HG03175 (cell line): ENCODE data around the gene TCEA2.
"Not testable (repeated sequence)": the region's sequence is repeated elsewhere in the genome, so short reads cannot be mapped to it uniquely, and the experiment has no call there.

Experiments used
- ATAC-seq: cut with Tn5 transposase; IDR thresholded peaks from one replicate; pipeline ENCODE4 v1.9.1; 2021; ENCODE audit warnings: mild to moderate bottlenecking, moderate library complexity; ENCODE audit not compliant: unreplicated experiment

Gene TCEA2

DNA sequence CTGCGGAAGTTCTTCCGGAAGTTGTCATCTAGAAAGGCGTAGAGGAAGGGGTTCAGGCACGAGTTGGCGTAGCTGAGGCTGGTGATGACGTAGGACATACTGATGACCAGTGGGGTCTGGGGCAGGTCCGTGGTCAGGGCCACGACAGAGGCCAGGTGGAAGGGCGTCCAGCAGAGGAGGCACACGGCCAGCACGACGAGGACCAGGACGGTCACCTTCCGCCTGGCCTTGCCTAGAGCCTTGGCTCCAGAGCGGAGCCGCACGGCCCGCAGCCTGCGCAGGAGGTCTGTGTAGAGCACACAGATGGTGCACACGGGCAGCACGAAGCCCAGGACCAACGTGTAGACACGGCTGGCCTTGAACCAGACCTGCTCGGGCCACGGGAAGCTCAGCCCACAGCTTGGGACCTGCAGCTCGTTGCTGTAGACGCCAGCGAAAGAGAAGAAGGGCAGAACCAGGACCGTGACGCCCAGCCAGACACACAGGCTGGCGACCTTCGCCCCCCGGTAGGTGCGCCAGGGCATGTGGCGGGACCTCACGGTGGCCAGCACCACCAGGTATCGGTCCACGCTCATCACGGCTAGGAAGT lies 42.9 kb downstream of the TCEA2 start:
- ATAC-seq, result no peak

DNA sequence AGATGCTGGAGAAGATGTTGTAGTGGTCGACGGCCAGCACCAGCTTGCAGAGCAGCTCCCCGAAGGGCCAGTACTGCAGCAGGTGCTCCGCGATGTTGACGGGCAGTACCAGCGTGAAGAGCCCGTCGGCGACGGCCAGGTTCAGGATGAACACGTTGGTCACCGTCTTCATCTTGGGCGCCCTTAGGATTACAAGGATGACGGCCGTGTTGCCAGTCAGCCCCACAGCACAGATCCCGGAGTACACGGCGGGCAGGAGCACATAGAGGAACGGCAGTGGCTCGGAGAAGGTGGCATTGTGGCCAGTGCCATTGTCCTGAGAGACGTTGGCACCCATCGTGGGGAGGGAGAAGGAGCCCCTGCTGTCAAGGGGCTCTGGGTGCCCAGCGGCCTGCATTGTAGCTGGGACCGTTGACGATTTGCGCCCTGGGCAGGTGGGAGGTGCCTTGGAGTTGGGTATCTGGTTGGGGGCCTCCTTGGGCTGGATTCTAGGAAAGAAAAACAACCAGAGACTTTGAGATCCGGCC lies 43.5 kb downstream of the TCEA2 start:
- no peak for ATAC-seq

DNA sequence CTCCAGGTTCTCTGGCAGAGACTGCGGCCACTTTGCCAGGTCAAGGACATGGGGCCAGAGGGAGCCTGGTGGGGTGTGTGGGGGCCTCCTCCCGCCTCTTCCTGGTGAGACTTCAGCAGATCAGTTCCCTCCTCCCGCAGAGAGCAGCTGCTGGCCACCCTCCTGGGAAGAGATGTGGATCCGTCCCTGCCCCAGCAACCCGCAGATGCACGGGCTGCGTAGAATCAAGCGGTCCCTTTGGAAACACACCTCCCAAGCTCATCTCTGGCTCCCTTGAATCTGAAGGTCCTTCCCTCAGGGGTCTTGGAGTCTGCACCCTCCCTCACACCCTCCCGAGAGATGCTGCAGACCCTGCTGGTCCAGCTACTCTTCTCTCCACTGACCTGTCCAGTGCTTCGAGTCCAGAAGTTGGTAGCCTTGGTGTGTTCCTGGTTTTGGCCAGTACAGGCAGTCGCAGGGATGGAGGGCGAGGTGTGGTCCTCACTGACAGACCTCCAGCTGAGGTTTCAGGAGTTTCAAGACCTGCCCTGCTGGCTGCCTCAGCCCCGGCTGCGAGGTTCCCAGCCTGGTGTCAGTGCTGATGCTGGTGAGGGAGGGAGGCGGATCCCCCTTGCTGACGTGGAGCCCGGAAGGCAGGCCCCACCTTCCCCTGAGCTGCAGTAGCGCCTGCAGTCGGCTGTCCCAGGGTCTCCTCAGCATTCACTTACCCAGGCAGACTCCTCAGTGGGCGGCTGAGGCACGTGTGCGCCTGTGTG lies 44.2 kb downstream of the TCEA2 start, which contains the start of gene NPBWR2:
Gene NPBWR2 (minus strand): TSS at position 585 of the 755 bp plus-strand sequence. CDS start 734 bp downstream, outside the sequence.
- no peak for ATAC-seq

DNA sequence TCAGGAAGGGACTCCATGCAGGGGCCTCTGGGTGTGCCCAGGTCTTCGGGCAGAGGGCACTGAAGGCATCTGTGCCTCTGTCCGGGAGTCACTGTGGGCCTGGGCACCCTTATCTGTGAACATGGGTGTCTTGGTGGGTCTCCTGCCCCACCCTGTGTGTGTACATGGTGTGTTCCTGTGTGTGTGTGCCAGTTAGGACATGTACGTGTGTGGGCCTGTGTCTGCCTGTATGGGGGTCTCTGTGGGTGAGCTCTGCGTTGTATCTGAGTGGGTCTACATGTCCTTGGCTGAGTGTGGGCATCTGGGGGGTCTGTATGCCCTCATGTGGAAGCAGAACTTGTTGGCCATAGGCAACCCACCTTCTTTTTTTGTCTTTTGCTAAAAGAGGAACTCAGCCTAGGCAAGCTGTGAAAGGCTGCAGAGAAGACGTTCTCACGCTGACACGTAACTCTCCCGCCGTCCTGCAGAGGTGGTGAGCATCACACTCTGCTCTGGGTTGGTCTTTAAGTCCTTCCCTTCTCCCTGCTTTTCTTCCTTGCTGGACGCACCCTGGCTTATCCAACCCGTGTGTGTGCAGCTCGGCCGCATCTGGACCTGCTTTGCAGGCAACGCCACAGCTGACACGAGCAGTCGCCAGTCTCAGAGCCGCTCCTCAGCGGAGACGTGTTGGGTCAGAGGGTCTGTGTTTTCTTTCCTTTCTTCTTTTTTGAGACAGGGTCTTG lies 44.9 kb downstream of the TCEA2 start:
- ATAC-seq, result no peak

DNA sequence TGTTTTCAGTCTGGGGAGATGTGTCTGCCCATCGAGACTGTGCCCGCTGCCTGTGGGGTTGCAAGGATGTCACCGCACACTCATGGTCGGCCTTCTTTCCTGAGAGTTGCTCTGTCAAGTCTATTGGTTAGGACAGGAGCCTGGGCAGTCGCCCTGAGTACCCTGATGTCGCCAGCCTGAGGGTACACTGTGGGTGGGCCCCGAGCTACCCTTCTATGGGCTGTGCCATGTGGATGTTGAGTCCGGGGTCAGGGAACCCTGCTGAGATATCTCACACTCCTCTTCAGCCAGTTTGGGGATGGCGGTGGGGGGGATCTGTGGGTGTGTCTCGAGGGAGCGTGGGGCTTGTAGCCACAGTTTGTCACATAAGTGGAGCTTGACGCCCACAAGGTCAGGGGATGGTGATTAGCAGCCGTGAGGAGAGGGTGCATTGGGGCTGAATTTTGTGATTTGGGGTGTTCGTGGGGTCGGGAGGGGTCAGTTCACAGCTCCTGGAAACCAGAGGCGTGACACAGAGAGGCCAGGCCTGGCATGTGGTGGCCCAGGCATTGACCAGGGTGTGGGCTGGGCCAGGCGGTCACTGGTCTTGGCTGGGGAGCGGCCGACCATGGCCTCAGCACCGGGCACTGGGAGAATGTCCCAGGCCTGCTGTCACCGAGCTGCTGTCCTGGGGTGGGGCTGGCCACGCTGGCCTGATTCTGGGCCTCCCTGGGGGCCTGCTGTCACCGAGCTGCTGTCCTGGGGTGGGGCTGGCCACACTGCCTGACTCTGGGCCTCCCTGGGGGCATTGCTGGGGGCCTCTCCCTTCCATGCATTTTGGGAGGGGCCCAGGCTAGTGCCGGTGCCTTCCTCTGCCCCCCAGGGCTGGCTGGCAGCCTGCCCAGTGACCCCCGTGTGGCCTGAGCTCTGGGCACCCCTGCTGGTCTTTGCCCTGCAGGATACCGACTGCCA lies 46.0 kb downstream of the TCEA2 start:
- ATAC-seq, result no peak

DNA sequence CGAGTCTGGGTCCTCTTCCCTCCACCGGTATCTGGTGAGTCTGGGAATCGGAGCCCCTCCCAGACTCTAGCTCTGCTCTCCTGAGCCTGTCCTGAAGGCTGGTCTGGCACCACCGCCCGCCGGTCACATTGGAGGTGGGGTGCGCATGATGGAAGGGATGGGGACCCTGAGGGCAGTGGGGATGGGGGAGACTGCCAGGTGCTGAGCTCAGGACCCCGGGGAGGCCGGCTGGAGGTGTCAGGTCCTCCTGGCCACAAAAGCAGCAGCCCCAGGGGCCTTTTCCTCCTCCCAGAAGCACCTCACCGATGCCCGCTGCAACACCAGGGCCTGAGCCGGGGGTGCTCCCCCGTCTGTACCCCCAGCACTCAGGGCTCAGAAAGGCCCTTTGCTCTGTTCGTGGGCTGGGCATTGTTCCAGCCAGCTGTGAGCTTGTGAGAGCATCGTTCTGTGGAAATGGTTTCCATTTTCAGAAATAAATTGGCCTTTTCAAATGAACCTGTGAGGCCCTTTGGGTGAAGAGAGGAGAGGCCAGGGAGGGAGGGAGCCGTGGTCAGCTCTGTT lies 46.9 kb downstream of the TCEA2 start:
- no peak for ATAC-seq

DNA sequence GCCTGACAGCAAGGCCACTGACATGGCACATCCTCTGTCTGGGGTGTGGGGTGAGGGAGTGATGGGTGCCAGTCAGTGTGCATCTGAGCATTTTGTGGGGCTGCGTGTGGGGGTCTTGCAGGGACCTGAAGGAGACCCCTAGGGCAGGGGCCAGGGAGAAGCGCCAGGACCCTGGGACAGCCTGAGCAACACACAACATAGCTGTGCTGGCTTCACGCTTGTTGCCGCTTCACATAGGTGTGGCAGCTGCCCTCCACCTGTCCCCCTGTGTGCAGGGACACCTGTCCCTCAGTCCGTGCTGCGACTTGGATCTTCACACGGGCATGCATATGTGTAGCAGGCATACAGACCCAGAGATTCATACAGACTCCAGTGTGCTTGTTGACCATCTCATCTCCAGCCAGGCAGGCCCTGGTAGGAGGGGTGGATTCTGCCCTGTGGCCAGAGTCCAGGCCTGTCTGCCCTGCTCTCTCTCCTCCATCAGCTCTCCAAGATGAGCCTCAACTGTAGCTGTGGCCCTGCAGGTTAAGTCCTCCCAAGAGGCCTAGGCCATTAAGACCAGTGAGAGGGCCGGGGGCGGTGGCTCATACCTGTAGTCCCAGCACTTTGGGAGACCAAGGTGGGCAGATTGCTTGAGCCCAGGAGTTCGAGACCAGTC lies 47.5 kb downstream of the TCEA2 start:
- ATAC-seq, result no peak

DNA sequence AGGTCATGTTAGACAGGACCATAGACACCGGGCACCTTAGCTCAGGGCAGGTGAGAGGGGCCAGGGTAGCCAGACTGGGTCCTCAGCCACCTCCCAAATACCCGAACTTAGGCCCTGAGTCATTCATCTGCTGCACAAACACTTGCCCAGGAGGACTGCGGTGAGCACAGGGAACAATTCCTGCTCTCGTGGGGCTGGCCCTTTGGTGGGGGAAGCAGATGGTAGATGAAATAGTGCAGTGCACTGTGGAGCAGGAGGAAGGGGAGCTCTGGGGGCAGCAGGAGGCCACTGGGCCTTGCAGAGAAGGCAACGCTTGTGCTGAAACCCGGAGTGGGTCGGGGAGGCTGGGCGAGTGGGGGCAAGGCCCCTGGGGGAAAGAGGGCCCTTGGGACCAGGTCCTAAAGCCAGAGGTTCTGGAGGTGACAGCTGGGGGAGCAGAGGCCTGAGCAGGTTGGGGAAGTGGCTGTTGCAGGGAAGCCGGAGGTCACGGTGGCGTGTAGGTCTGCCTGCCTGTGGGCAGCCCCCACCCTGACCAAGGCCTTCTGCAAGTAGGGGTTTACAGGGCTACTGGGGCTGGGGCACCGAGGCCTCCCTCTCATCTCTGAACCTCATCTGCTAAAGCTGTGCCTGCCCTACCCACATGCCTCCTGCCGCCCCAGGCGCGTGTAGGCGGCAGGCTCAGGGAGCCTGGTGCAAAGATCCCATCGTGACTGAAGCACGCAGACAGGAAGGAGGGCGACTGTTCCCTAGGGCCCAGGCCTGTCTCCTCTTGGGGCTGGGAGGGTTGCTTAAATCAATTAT lies 49.0 kb downstream of the TCEA2 start:
- no peak for ATAC-seq

DNA sequence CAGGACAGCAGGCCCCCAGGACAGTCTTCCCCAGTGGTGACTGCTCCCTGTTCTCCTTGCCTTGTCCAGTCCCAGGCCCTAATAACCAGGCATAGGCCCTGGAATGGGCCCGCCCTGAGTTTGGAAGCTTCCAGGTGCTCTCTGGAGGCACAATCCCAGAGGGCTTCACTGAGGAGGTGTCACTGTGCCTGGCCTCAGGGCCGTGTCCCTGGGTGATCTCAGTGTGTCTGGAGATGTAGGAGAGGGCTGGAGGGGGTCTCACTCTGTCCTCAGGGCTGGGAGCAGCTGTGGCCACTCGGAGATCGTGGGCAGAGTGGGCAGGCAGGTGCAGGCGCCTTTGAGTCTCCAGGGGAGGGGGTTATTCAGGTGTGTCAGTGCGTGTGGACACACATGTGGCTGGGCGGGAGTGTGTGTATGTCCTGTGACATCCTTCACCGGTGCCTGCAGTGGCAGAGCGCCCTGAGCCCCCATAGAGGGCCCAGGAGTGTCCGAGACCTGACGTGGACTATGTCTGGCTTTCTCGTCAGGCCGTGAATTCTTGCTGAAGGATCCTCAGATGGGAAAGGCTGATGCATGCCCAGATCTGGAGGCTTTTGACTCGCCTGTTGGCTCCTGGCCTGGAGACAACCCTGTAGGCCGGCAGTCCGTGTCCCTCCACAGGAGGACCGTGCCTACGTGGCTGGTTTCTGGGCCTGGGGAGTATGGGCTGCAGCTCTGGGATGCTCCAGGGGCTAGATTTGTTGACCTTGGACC lies 49.9 kb downstream of the TCEA2 start:
- ATAC-seq, result no peak

DNA sequence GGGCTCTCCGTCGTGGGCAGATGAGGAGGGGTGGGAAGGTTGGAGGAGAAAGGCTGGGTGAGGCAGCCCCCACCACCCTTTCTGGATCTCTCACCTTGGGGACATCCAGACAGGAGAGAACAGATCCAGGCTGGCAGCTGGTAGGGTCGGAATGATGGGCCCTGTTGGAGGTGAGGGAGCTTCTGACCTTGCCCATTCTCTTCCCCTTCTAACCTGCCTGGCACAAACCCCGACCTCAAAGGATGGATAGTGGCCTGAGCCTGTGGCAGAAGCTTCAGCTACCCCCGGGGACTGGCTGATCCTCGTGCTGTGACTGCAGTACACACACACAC lies 50.4 kb downstream of the TCEA2 start:
- no peak for ATAC-seq

DNA sequence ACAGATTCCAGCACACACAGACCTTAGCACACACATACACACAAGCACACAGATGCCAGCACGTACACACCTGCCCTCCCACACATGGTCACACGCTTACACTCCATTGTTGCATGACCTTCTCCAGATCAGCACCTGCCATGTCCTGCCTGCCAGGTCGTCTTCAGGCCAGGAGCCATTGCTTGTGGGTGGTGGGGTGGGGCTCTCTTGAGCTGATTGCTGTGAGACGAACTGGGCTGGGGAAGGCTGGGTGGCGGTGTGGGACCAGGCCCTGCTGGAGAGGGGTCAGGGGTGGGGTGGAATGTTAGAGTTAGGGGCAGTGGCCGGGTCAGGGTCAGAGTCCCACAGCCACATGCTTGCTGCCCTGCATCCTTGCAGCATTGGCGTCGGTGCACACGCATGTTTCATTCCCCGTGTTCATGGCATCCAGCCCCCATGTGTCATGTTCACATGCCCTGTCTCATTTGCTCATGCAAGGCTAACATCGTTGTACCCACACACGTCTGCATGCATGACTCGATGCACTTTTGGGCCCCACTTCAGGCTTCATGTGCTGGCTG lies 50.9 kb downstream of the TCEA2 start:
- ATAC-seq, result no peak

DNA sequence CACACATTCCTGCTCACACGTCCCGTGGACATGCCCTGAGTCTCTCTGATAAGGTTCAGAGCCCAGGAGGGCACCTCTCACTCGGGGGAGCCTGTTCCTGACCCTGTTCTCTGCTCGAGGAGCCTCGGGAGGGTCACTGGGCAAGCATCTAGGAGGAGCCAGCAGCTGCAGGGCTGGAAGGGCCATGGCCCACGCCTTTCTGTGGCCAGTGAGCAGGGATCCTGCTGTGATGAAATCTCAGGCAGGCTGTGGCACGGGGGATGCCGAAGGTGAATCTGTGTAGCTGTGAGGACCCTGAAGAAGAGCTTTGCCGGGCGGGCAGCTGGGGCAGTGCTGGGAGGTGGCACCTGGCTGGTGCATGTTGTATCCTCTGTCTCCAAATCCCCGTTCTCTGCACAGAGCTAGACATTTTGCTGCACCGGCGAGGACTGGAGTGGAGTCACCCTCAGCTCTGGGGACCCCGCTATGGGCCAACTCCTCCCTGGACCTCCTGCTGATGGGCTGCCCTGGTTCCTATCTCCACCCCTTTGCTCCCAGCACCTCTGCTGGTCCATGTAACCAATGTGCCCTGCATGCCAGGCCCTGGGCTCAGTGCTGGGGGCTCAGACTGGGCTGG lies 51.5 kb downstream of the TCEA2 start:
- no peak for ATAC-seq

DNA sequence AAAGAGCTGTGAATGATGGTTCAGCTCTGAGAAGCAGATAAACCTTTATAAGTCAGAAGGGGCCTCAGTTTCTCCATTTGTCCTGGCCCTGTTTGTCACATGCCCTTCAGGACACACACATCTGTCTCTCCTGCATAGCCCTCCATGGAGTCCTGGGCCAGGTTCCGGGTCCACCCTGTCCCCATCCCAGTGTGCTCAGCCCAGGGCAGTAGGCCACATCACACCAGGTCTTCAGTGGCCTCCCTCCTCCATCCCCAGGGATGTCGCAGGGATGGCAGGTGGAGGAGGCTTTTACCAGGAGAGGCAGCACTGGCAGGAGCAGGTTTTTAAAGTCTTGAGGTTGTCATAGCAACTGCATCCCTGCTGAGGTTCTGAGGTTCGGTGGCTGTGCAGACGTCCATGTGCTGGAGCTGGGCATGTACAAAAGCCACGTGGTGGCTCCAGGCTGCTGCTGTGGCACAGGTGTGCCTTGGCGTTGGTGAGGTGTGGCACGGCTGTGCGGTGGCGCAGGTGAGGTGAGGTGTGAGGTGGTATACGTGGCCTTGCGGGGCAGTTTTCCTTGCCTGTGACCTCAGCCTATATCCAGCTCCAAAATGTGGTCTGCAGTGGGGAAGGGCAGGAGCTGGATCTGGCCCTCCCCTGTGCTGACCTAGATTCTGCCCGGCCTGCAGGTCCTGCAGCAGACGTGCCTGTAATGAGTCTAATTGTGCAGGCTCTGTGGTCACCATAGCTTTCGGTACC lies 52.3 kb downstream of the TCEA2 start:
- ATAC-seq, result no peak

DNA sequence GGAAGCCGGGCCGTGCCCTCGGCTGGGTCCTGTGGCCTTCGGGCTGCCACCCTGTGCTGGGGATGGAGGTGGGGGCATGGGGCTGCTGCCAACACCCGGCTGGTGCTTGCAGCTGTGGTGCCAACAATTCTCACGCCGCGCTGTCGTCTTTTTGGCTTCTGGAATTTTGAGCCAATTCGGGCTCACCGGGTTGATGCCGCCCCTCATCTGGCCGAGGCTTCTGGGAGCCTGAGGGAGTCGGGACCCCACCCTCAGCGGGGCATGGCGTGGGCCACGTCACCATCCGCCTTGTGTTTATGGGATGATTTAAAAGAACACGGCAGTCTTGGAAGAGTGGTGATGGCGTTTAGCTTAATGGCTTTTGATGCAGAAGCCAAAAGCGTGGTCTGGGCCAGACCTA lies 53.0 kb downstream of the TCEA2 start:
- no peak for ATAC-seq

DNA sequence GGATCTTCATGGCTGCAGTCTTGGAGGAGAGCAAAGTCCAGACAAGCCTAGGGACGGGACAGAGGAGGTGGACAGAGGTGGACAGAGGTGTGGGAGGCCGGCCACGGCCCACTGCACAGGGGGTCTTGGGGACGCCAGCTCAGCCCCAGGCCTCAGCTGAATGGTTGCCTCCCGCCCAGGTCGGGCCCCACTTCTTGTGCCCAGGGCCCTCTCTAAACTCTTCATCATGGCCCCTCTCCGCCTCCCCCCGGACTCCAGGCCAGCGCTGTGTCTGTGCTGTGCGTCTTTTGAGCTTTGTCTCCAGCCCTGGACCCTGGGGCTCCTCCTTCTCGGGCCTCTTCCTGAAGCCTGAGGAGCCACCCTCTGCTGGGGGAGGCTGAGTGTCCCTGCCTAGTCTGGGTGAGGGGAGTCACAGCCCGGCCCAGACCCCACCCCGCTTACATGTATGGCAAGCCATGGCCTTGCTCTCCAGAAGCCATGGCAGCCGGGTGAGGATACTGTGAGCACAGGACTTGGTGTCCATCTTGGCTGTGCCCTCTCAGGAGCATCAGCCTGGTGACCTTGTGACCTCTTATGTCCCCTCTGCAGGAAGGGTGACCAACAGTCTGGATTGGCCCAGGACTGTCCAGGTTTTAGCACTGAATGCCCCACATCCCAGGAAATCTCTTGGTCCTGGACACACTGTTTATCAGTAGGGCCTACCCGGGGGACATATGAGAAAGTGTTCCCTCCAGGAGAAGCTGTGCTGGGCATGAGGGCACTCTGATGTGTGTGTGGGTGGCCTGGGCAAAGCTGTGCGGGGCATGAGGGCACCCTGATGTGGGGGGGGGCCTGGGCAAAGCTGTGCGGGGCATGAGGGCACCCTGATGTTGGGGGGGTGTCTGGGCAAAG lies 53.8 kb downstream of the TCEA2 start:
- no peak for ATAC-seq

DNA sequence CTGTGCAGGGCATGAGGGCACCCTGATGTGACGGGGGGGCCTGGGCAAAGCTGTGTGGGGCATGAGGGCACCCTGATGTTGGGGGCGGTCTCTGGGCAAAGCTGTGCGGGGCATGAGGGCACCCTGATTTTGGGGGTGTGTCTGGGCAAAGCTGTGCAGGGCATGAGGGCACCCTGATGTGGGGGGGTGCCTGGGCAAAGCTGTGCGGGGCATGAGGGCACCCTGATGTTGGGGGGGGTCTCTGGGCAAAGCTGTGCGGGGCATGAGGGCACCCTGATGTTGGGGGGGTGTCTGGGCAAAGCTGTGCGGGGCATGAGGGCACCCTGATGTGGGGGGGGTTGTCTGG lies 54.4 kb downstream of the TCEA2 start:
- not testable (repeated sequence) for ATAC-seq
